Loucy (cell line): ENCODE data around the gene C3orf20.
"Not testable (repeated sequence)": the region's sequence is repeated elsewhere in the genome, so short reads cannot be mapped to it uniquely, and the experiment has no call there.

Experiments
- H2AFZ ChIP-seq: fragments of 200-600 bp; sonication (generic); 2 replicates; pipeline ENCODE4 v1.6.0; 2016; ENCODE audit warnings: antibody characterized with exemption, mild to moderate bottlenecking, low read length, moderate library complexity
- H3F3A ChIP-seq: fragments of 200-600 bp; 2 replicates; pipeline ENCODE4 v1.6.0; 2016; ENCODE audit warnings: antibody characterized with exemption, low read depth, mild to moderate bottlenecking
- H3K27me3 ChIP-seq: fragments of 200-600 bp; sonication (generic); 2 replicates; pipeline ENCODE4 v1.6.1; 2014; ENCODE audit warnings: low read length, mild to moderate bottlenecking; ENCODE audit not compliant: insufficient read depth, poor library complexity, severe bottlenecking
- H3K36me3 ChIP-seq: fragments of 200-600 bp; sonication (generic); 2 replicates; pipeline ENCODE4 v1.6.1; 2016; ENCODE audit warnings: low read length; ENCODE audit not compliant: insufficient read depth
- H3K4me1 ChIP-seq: fragments of 200-600 bp; sonication (generic); 2 replicates; pipeline ENCODE4 v1.5.1; 2014; ENCODE audit warnings: low read length, mild to moderate bottlenecking; ENCODE audit not compliant: insufficient read depth, poor library complexity, severe bottlenecking
- H3K4me2 ChIP-seq: fragments of 200-600 bp; sonication (generic); 2 replicates; pipeline ENCODE4 v1.6.0; 2014; ENCODE audit warnings: antibody characterized with exemption, low read length, low read depth, mild to moderate bottlenecking; ENCODE audit not compliant: poor library complexity, severe bottlenecking
- H3K4me3 ChIP-seq: fragments of 200-600 bp; sonication (generic); 2 replicates; pipeline ENCODE4 v1.5.1; 2014; ENCODE audit warnings: low read length, mild to moderate bottlenecking, mixed read lengths; ENCODE audit not compliant: poor library complexity, severe bottlenecking
- H3K79me2 ChIP-seq: fragments of 200-600 bp; sonication (generic); 2 replicates; pipeline ENCODE4 v1.6.1; 2014; ENCODE audit warnings: low read length; ENCODE audit not compliant: insufficient read depth
- H3K9ac ChIP-seq: fragments of 200-600 bp; sonication (generic); 2 replicates; pipeline ENCODE4 v1.6.0; 2014; ENCODE audit warnings: mild to moderate bottlenecking, low read depth, low read length, moderate library complexity; ENCODE audit not compliant: poor library complexity, severe bottlenecking
- H3K9me2 ChIP-seq: fragments of 200-600 bp; sonication (generic); replicated peaks from 2 replicates; pipeline ENCODE4 v1.6.1; 2016; ENCODE audit warnings: low read depth, low read length, mixed read lengths
- H3K9me3 ChIP-seq: fragments of 200-600 bp; sonication (generic); 2 replicates; pipeline ENCODE4 v1.6.1; 2014; ENCODE audit warnings: mild to moderate bottlenecking, antibody characterized with exemption, low read length, low read depth; ENCODE audit not compliant: insufficient read depth
- H4K20me1 ChIP-seq: fragments of 200-600 bp; sonication (generic); 2 replicates; pipeline ENCODE4 v1.6.0; 2014; ENCODE audit warnings: antibody characterized with exemption, low read length, mild to moderate bottlenecking; ENCODE audit not compliant: insufficient read depth, poor library complexity, severe bottlenecking
- CTCF ChIP-seq: fragments of 200-600 bp; sonication (generic); conservative IDR thresholded peaks from 2 replicates; pipeline ENCODE4 v1.5.1; 2014; ENCODE audit warnings: mild to moderate bottlenecking, antibody characterized with exemption, low read length
- EZH2phosphoT487 ChIP-seq: fragments of 200-600 bp; IDR thresholded peaks from 2 replicates; pipeline ENCODE4 v1.6.1; 2018; ENCODE audit warnings: antibody characterized with exemption, mild to moderate bottlenecking, moderate library complexity, borderline replicate concordance

Gene C3orf20

DNA sequence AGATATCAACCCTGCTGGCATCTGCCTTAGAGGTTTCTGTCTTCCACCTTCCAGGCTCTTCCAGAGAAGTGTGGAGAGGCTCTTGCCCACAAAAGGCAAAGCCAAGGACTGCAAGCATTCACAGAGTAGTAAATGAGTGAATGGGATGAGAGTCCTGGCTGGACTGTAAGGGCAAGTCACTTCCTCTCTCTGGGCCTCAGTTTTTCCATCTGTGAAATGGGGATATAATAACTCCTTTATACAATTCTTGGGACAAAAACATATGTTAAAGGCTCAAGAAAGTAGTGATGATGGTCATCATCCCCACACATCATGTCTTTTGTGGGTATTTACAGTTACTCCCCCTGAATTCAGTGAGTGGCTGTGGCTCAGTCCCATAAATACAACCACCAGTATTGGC is 133.1 kb downstream of the C3orf20 start:
- H3K4me3 ChIP-seq: no peak overlapping the region
- H3K4me1 ChIP-seq: peaks cover 12% of the 10 kb centered on the region
- H4K20me1 ChIP-seq: no peaks in the 10 kb centered on the region
- H3K9ac ChIP-seq: no peak overlapping the region
- no peak overlapping the region for H2AFZ ChIP-seq
- no peak for TF ChIP-seq EZH2phosphoT487
- TF ChIP-seq CTCF: no peak
- no peaks in the 10 kb centered on the region for H3K36me3 ChIP-seq
- no peaks in the 10 kb centered on the region for H3K27me3 ChIP-seq
- no peak overlapping the region for H3K4me2 ChIP-seq
- H3K9me3 ChIP-seq: no peaks in the 10 kb centered on the region
- no peaks in the 10 kb centered on the region for H3F3A ChIP-seq
- H3K79me2 ChIP-seq: no peaks in the 10 kb centered on the region
- no peaks in the 10 kb centered on the region for H3K9me2 ChIP-seq

DNA sequence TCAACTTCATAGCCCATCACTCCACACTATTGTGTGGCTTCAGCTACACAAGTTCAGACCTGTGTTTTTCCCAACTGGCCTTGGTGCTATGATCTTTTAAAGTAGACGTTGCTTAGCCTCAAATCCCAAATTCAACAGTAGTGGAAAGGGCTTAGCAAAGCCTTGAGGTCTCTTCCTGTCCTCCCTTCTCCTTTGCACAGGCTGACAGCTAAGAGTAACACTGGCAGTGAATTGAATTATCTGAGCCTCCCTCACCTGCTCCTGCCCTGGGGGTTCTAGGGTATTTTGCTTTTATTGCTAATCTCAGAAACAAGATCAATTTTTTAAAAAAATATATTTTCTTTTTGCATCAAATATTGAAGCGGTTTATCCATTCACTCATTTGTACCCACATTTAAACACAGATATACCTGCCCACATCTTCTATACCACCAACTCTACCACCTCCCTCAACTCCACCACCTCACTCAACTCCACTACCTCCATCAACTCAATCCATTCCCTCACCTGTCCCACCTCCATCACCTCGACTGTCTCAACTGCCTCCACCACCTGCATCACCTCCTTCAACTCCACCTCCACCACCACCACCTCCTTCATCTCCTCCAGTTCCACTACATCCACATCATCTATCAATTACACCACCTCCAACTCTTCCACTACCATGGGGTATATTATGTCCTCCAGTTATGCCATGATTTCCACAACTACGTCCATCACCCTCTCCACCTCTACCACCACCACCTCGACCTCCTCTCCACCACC is 133.7 kb downstream of the C3orf20 start:
- H3K4me2 ChIP-seq: no peak overlapping the region
- no peaks in the 10 kb centered on the region for H4K20me1 ChIP-seq
- H2AFZ ChIP-seq: no peak overlapping the region
- no peak overlapping the region for H3K9ac ChIP-seq
- H3F3A ChIP-seq: no peaks in the 10 kb centered on the region
- no peaks in the 10 kb centered on the region for H3K36me3 ChIP-seq
- H3K4me1 ChIP-seq: peaks cover 12% of the 10 kb centered on the region
- H3K4me3 ChIP-seq: no peak overlapping the region
- no peak for TF ChIP-seq CTCF
- no peaks in the 10 kb centered on the region for H3K9me3 ChIP-seq
- no peaks in the 10 kb centered on the region for H3K79me2 ChIP-seq
- no peaks in the 10 kb centered on the region for H3K27me3 ChIP-seq
- no peaks in the 10 kb centered on the region for H3K9me2 ChIP-seq

DNA sequence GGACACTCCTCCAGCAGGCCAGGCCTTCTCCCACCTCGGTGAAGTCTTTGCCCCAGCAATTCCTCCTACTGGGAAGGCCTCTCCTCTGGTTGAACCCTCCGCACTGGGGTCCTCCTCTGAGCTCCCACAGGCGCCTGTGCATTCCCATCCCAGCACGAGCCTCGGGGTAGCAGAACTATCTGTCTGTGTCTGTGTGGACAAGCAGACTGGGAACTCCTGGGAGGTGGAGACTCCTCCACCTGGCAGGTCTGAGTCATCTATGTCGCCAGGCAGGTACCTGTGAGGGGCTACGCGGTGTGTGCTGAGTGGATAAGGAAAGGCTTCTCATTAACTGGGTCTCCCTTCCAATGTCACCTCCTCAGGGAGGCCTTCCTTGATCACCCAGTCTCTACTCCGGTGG is 134.7 kb downstream of the C3orf20 start:
- H3K9me3 ChIP-seq, H3K36me3 ChIP-seq, H3K4me2 ChIP-seq, H3K27me3 ChIP-seq, H3K4me1 ChIP-seq, H3K4me3 ChIP-seq, H3K9ac ChIP-seq, H3K9me2 ChIP-seq, H3K79me2 ChIP-seq, H4K20me1 ChIP-seq, H2AFZ ChIP-seq, H3F3A ChIP-seq: not testable (repeated sequence)
